GM13977 (cell line): ENCODE measurements around the gene DACT2.

Experiments
- DNase-seq: peaks from one replicate; pipeline ENCODE4 v3.0.0; 2012; ENCODE audit warnings: low spot score
- in situ Hi-C: fragments of 300-500 bp; cut with MboI; formaldehyde crosslinking; loops from one replicate; pipeline ENCODE4 v1.12.0; 2022; ENCODE audit warnings: low sequenced_read_pairs, low pct_unique_long_range_greater_than_20kb, mixed read lengths, inconsistent platforms; ENCODE audit not compliant: unreplicated experiment
- TF ChIP-seq, protein P1 (sequence below): IDR thresholded peaks from 2 replicates; pipeline ENCODE4 v1.5.1; 2012; ENCODE audit warnings: mild to moderate bottlenecking, control low read depth; ENCODE audit not compliant: insufficient read depth; ENCODE audit errors: extremely low read depth, missing control alignments

Gene DACT2

DNA sequence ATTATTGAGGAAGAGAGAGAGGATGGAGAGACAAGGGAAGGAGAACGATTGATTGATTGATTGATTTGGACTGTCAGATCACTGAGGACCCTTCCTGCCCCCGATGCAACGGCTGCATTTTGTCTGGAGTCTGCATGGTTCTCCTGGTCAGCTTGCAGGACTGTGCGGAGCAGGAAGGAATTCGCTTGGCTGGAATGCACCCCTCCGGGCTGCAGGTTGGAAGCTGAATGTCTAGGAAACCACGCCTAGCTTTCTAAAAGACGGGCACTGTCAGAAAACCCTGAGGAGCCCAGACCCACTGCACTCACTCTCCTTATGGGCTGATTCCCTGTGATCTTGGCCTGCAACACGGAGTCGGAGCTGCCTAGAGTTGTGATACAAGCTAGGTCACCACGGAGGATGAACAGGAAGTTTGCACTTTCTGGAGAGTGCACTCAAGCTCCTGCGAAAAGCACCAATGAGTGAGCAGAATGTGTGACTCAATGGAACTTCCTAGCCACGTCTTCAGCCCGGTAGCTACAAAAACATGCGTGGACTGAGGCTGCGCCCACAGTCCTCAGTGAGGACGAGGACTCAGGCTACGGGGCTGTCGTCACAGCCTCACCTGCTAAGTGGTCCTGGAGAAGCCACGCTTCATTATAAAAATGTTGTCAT, 14.4 kb downstream of the DACT2 start:
- no peak for DNase-seq
- in situ Hi-C loops, result no loop called here
- TF ChIP-seq, protein P1, sequence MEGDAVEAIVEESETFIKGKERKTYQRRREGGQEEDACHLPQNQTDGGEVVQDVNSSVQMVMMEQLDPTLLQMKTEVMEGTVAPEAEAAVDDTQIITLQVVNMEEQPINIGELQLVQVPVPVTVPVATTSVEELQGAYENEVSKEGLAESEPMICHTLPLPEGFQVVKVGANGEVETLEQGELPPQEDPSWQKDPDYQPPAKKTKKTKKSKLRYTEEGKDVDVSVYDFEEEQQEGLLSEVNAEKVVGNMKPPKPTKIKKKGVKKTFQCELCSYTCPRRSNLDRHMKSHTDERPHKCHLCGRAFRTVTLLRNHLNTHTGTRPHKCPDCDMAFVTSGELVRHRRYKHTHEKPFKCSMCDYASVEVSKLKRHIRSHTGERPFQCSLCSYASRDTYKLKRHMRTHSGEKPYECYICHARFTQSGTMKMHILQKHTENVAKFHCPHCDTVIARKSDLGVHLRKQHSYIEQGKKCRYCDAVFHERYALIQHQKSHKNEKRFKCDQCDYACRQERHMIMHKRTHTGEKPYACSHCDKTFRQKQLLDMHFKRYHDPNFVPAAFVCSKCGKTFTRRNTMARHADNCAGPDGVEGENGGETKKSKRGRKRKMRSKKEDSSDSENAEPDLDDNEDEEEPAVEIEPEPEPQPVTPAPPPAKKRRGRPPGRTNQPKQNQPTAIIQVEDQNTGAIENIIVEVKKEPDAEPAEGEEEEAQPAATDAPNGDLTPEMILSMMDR, result no peak

- TF ChIP-seq, protein P1, result no peak
- in situ Hi-C loops, result no loop called here
Observed at GRCh38 chr6:168304752-168305015, 14.9 kb downstream of the DACT2 start.

DNA sequence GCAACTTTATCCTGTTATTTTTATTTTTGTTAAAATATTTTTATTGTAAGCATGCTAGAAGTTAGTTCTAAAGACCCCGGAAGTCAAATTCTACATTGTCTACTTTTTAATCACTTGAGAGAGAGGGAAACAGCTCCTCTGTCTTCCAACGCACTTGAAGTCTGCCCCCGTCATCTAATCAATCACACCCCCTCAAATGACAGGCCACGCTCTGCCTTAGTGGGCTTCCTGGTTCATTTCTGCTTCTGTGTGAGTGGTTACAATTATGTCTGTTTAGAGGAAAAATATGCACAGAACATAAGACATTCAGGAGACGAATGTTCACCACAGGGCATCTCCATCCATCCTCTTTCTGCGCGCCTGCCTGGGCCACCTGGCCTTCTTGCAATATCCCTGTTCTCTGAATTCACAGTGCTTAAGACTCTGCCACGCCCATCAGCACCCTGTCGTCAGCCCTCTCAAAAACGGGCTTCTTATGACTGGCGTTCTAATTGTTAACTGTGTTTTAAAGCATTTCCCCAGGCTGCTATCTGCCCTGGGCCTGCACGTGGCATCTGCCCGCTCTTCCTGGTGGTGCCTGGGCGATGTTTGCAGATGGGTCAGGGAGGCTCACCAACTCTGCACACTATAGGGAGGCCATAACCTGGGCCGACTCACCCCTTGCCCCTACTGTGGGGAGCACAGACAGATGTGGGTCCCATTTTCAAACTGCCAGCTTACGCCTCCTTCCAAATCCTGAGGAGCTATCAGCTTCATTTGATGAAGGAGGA, 15.4 kb downstream of the DACT2 start:
- TF ChIP-seq, protein P1, result no peak
- DNase-seq, result no peak
- in situ Hi-C loops, result no loop called here

More at GRCh38 chr6:168304752-168305015, 14.9 kb downstream of the DACT2 start:
- DNase-seq, result no peak

DNA sequence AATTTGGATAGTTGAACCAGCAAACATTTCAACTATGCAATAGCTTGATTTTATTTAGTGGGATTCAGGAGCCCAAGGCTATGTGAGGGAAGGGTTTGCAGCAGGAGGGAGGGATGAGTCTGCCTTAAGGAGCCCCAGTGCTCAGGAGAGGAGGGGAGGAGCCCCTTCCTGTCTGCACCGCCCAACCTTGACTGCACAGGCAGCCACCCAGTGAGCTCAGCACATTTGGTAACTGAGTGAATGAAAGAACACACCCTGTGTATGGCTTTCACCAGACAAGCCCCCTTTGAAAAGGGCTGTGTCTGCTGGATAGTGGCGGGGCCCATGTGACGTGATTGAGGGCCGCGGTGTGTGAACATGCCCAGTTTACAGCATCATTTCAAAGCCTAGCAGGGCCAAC, 17.0 kb downstream of the DACT2 start:
- TF ChIP-seq, protein P1, result no peak
- no peak for DNase-seq
- in situ Hi-C loops, result no loop called here

DNA sequence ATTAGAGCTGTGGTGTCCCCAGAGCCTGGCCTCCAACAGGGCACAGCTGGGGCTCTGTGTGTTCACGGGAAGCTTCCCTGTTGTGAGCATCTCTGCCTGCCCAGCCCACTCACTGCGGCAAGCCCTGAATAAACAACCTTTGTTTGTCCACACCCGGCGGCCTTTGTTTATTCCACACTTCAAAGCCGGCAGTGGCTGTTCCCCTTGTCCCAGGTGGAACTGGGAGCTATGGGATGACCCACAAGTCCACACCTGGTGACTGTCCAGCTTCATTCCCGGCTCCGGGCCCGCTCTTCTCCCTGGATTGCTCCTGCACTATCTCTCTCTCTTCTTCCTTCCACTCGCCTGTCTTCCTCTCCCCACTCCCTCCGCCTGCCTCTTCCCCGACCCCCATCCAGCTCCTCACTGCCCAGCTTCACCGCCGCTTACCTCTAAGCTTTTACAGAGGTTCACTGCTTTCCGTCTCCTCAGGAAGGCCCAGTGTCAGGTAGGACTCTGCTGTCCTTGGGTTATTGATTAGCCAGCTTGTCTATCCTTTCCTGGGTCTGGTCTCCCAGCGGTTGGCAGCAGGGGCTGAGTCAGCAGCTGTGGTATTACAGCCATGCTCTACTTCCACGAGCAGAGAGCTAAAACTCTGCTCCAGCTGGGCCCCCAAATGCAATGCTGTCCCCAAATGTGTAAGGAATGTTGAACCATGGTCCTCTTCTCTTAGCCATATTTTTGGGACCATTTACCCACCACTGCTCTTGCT, 17.8 kb downstream of the DACT2 start:
- no peak for DNase-seq
- in situ Hi-C loops, result no loop called here

DNA sequence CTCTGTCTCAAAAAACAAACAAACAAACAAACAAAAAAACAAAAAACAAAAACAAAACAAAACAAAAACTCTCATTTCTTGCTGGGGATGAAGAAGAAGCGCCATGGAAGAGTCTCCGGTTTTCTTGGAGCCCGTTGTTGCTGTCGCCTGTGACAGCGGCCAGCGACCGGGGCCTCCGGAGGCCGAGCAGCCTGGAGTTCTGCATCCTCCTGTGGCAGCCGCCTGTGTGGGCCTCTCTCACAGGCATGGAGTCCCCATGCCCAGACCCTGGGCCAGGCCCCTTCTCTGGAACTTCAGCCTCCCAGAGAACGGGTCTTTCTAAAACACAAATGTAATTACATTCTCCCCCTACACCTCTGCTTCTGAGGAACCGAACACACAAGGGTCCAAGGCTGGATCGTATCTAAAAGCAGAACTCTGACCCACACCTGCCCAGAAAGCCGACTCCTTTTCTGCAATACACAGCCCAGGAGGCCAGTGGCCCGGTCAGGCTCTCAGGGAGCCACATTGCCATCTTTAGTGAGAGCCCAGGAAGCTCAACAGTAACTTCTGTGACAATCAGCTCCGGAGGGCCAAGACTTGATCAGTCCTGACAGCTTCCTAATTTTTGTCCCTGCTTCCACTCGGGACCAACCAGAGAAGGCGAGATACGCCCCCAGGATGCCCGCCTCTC, 18.5 kb downstream of the DACT2 start:
- TF ChIP-seq, protein P1, result no peak
- no peak for DNase-seq
- in situ Hi-C loops, result no loop called here

More for the DNA sequence above, 17.8 kb downstream of the DACT2 start:
- TF ChIP-seq, protein P1, result no peak
